Small intestine (tissue), 7 donors: ENCODE results near the gene NOL12. TPM values are rescaled to one million over a fixed set of nuclear protein-coding genes. Genes with fewer than 3 reads are reported as not detected.
"Not testable (repeated sequence)": the region's sequence is repeated elsewhere in the genome, so short reads cannot be mapped to it uniquely, and the experiment has no call there.

Source experiments
- DNase-seq, 2 donors: peaks; one replicate each; pipeline versions ENCODE4 v3.0.0 to v3.0.0-alpha.2; 2013
- FAIRE-seq: peaks from 2 replicates; lab custom pipeline; 2012; peaks lifted over from hg19 to GRCh38; lab: Jason Lieb, UNC
- H3K27ac ChIP-seq, 3 donors: one replicate each; pipeline ENCODE4 v1.5.1; 2013; ENCODE audit warnings: low read length in 2 of 3, mild to moderate bottlenecking in 2 of 3, control low read depth in 1 of 3, inconsistent platforms in 1 of 3, low read depth in 1 of 3, moderate library complexity in 1 of 3
- H3K27me3 ChIP-seq, 3 donors: one replicate each; pipeline ENCODE4 v1.6.1; 2013; ENCODE audit warnings: low read length in 3 of 3, inconsistent platforms in 1 of 3; ENCODE audit not compliant: control insufficient read depth in 3 of 3, insufficient read depth in 3 of 3
- H3K36me3 ChIP-seq, 3 donors: one replicate each; pipeline ENCODE4 v1.6.1; 2013; ENCODE audit warnings: low read length in 3 of 3, inconsistent platforms in 1 of 3, low read depth in 1 of 3, mild to moderate bottlenecking in 1 of 3, moderate library complexity in 1 of 3; ENCODE audit not compliant: control insufficient read depth in 3 of 3, insufficient read depth in 2 of 3
- H3K4me1 ChIP-seq, 3 donors: one replicate each; pipeline ENCODE4 v1.6.1; 2013; ENCODE audit warnings: low read length in 2 of 3, inconsistent platforms in 1 of 3, low read depth in 1 of 3, mild to moderate bottlenecking in 1 of 3, moderate library complexity in 1 of 3; ENCODE audit not compliant: control insufficient read depth in 3 of 3, insufficient read depth in 2 of 3
- H3K4me3 ChIP-seq, 3 donors: one replicate each; pipeline ENCODE4 v1.5.1; 2013; ENCODE audit warnings: low read length in 3 of 3, control low read depth in 1 of 3, inconsistent platforms in 1 of 3, low read depth in 1 of 3, mild to moderate bottlenecking in 1 of 3, moderate library complexity in 1 of 3
- H3K9me3 ChIP-seq, 2 donors: one replicate each; pipeline ENCODE4 v1.6.1; 2013; ENCODE audit warnings: low read depth in 1 of 2, low read length in 1 of 2; ENCODE audit not compliant: control insufficient read depth in 2 of 2, insufficient read depth in 1 of 2
- WGBS, 3 donors: extraction: QIAGEN DNeasy Blood & Tissue Kit; methylation state at CpG; one replicate each; pipeline ENCODE4 v1.1.7; 2013; 5-methylcytosine and 5-hydroxymethylcytosine counted together
- polyA plus RNA-seq, 4 donors: library from polyadenylated mRNA; stranded (reverse) in 3 of 4; unstranded in 1 of 4; fragments of 200-250 nt in 3 of 4; fragments of 120-200 nt in 1 of 4; gene quantifications; one replicate each; pipeline versions ENCODE4 v1.2.1 to v1.2.3, GENCODE V29; 2013
- donor health status: healthy with polysubstance abuse.
- donor health status: control.
- donor health status: control.
- donor health status: Bipolar disorder and iron deficiency.
- donor health status: healthy.

NOL12 gene
- polyA plus RNA-seq, 4 donors, result 16.6 to 28.9 (median 23.3) TPM

- DNase-seq (no peak), FAIRE-seq (no peak)
- Histone ChIP-seq H3K9me3 (no peaks in the 10 kb centered on the region), H3K4me1 (no peaks in the 10 kb centered on the region), H3K4me3 (no peak overlapping the region), H3K27ac (no peak overlapping the region), H3K27me3 (no peaks in the 10 kb centered on the region), H3K36me3 (peaks cover 0 to 12% (median 0%) of the 10 kb centered on the region in 3 donors)
- WGBS, 3 donors, result 95 to 99% (median 96%) methylated on average over 9 of the region's 9 CpGs
These were observed 30.6 kb downstream of the NOL12 start for GRCh38 chr22:37716708-37717107.

- not testable (repeated sequence) for H3K27ac ChIP-seq, DNase-seq, H3K27me3 ChIP-seq, H3K4me3 ChIP-seq, H3K9me3 ChIP-seq, H3K4me1 ChIP-seq, FAIRE-seq
- WGBS, 3 donors, result 84 to 97% (median 91%) methylated on average over 7 of the region's 7 CpGs
- H3K36me3 ChIP-seq, result peaks cover 0 to 12% (median 0%) of the 10 kb centered on the region in 3 donors
These were observed 31.1 kb downstream of the NOL12 start for GRCh38 chr22:37717235-37717634.

GRCh38 chr22:37717746-37718305 is 31.7 kb downstream of the NOL12 start:
- not testable (repeated sequence) for H3K4me3 ChIP-seq, FAIRE-seq, H3K9me3 ChIP-seq, H3K4me1 ChIP-seq, H3K27me3 ChIP-seq, DNase-seq, H3K27ac ChIP-seq
- WGBS, 3 donors, result 94 to 95% (median 95%) methylated on average over 30 to 38 of the region's 38 CpGs
- H3K36me3 ChIP-seq, result peaks cover 0 to 12% (median 0%) of the 10 kb centered on the region in 3 donors

- Histone ChIP-seq H3K4me3 (no peak overlapping the region), H3K27ac (no peak overlapping the region), H3K36me3 (peaks cover 0 to 6% (median 0%) of the 10 kb centered on the region in 3 donors), H3K27me3 (no peaks in the 10 kb centered on the region), H3K4me1 (peaks cover 0 to 2% (median 0%) of the 10 kb centered on the region in 3 donors), H3K9me3 (peaks cover 0 to 8% of the 10 kb centered on the region in 2 donors)
- DNase-seq (no peak), FAIRE-seq (no peak)
- 94 to 95% (median 95%) methylated on average over 25 of the region's 25 CpGs for WGBS, 3 donors
These were observed 39.6 kb downstream of the NOL12 start for GRCh38 chr22:37725551-37726240.

- FAIRE-seq, result no peak
- H3K36me3 ChIP-seq, result peaks cover 0 to 6% (median 0%) of the 10 kb centered on the region in 3 donors
- peaks cover 0 to 5% (median 2%) of the 10 kb centered on the region in 3 donors for H3K4me1 ChIP-seq
- peaks cover 0 to 8% of the 10 kb centered on the region in 2 donors for H3K9me3 ChIP-seq
- no peaks in the 10 kb centered on the region for H3K27me3 ChIP-seq
- WGBS, 3 donors, result 84 to 91% (median 87%) methylated on average over 17 to 20 of the region's 20 CpGs
- no peak overlapping the region for H3K27ac ChIP-seq
- DNase-seq, result no peak
- no peak overlapping the region for H3K4me3 ChIP-seq
These were observed 40.2 kb downstream of the NOL12 start for GRCh38 chr22:37726241-37726887.

- FAIRE-seq (no peak), DNase-seq (no peak)
- Histone ChIP-seq H3K36me3 (no peaks in the 10 kb centered on the region), H3K27ac (peak overlapping the region in 1 of 3 donors; percentile 58), H3K27me3 (no peaks in the 10 kb centered on the region), H3K4me3 (no peak overlapping the region), H3K4me1 (peaks cover 0 to 21% (median 2%) of the 10 kb centered on the region in 3 donors), H3K9me3 (peaks cover 0 to 8% of the 10 kb centered on the region in 2 donors)
- 95 to 100% (median 98%) methylated on average over 1 of the region's 1 CpG for WGBS, 3 donors
These were observed 42.5 kb downstream of the NOL12 start for GRCh38 chr22:37728620-37729019.

- no peak for FAIRE-seq
These were observed 45.8 kb downstream of the NOL12 start for GRCh38 chr22:37731804-37732471.

More at GRCh38 chr22:37731804-37732471, 45.8 kb downstream of the NOL12 start:
- peak overlapping the region in 2 of 3 donors; percentile 86 to 91 for H3K27ac ChIP-seq
- H3K4me3 ChIP-seq, result no peak overlapping the region
- WGBS, 3 donors, result 43 to 71% (median 56%) methylated on average over 13 of the region's 13 CpGs
- no peaks in the 10 kb centered on the region for H3K36me3 ChIP-seq
- H3K9me3 ChIP-seq, result no peaks in the 10 kb centered on the region
- no peaks in the 10 kb centered on the region for H3K27me3 ChIP-seq
- H3K4me1 ChIP-seq, result peaks cover 0 to 38% (median 2%) of the 10 kb centered on the region in 3 donors
- DNase-seq, result peak; percentile 86 to 87
